HG03066 (cell line): ENCODE data around the gene SYNJ2.

Source experiments
- ATAC-seq: cut with Tn5 transposase; IDR thresholded peaks from one replicate; pipeline ENCODE4 v1.9.1; 2021; ENCODE audit warnings: low read depth; ENCODE audit not compliant: unreplicated experiment

Gene SYNJ2

GRCh38 chr6:157996201-157996712 is 14.6 kb downstream of the SYNJ2 start:
- no peak for ATAC-seq

GRCh38 chr6:157996918-157997702 is 15.4 kb downstream of the SYNJ2 start:
- ATAC-seq, result no peak

GRCh38 chr6:157997893-157998608 is 16.4 kb downstream of the SYNJ2 start:
- no peak for ATAC-seq

GRCh38 chr6:157998707-157999167 is 17.1 kb downstream of the SYNJ2 start:
- no peak for ATAC-seq

GRCh38 chr6:157999168-158000051 is 17.7 kb downstream of the SYNJ2 start:
- no peak for ATAC-seq

- no peak for ATAC-seq
Observed at GRCh38 chr6:158000530-158001307, 19.1 kb downstream of the SYNJ2 start.

GRCh38 chr6:158002249-158002950 is 20.7 kb downstream of the SYNJ2 start:
- no peak for ATAC-seq

GRCh38 chr6:158002951-158003853 is 21.5 kb downstream of the SYNJ2 start:
- no peak for ATAC-seq

- no peak for ATAC-seq
Observed at GRCh38 chr6:158003910-158004700, 22.4 kb downstream of the SYNJ2 start.

- ATAC-seq, result no peak
Observed at GRCh38 chr6:158004701-158005095, 23.0 kb downstream of the SYNJ2 start.

- ATAC-seq, result no peak
Observed at GRCh38 chr6:158005626-158006180, 24.0 kb downstream of the SYNJ2 start.

GRCh38 chr6:158006331-158006730 is 24.7 kb downstream of the SYNJ2 start:
- no peak for ATAC-seq

GRCh38 chr6:158006821-158007570 is 25.3 kb downstream of the SYNJ2 start:
- ATAC-seq, result no peak

GRCh38 chr6:158008864-158009113 is 27.1 kb downstream of the SYNJ2 start:
- no peak for ATAC-seq

- no peak for ATAC-seq
Observed at GRCh38 chr6:158009114-158009891, 27.6 kb downstream of the SYNJ2 start.

- no peak for ATAC-seq
Observed at GRCh38 chr6:158009935-158010585, 28.4 kb downstream of the SYNJ2 start.
